ENCODE measurements around the gene FGD4.

The FGD4 gene

DNA sequence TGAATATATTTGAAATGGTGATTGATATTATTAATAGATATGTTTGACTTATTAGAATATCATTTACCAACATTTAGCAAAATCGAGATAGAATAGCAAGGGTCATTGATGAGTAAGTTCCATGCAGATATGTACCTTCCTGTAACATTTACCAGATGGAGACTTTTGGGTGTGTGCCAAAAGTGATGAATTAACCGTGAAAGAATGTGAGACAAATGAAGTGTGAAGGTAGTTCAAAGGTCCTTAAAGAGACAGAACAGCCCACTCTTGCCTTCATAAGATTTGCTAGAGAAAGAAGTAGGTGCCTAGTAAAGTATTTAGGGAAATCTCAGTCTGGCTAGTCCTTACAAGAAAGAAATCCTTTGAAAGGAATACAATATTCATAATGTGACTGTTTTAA is 45.5 kb downstream of the FGD4 start:
- H3K27ac Mint-ChIP-seq: peak overlapping the region; percentile 76 to 95 (median 78)
- no peak for TF ChIP-seq CTCF (IDR thresholded peaks at IDR 0.05; ENCODE audit: unreplicated experiment in 3 of 3)
- H3K4me3 Mint-ChIP-seq: no peak overlapping the region
- H3K36me3 Mint-ChIP-seq (ENCODE audit: low read depth): no peaks in the 10 kb centered on the region
- H3K27me3 Mint-ChIP-seq (ENCODE audit: low read depth): peaks cover 3% of the 10 kb centered on the region
- peaks cover 16% of the 10 kb centered on the region for H3K4me1 Mint-ChIP-seq
- H3K9me3 Mint-ChIP-seq: no peaks in the 10 kb centered on the region

- H3K27me3 Mint-ChIP-seq (ENCODE audit: low read depth): peaks cover 3% of the 10 kb centered on the region
- peak overlapping the region; percentile 76 to 95 (median 78) for H3K27ac Mint-ChIP-seq
- H3K36me3 Mint-ChIP-seq (ENCODE audit: low read depth): no peaks in the 10 kb centered on the region
- no peak for TF ChIP-seq CTCF (IDR thresholded peaks at IDR 0.05; ENCODE audit: unreplicated experiment in 3 of 3)
- H3K4me3 Mint-ChIP-seq: no peak overlapping the region
- peaks cover 16% of the 10 kb centered on the region for H3K4me1 Mint-ChIP-seq
- H3K9me3 Mint-ChIP-seq: no peaks in the 10 kb centered on the region
Measured at GRCh38 chr12:32445356-32445755, 46.0 kb downstream of the FGD4 start.

DNA sequence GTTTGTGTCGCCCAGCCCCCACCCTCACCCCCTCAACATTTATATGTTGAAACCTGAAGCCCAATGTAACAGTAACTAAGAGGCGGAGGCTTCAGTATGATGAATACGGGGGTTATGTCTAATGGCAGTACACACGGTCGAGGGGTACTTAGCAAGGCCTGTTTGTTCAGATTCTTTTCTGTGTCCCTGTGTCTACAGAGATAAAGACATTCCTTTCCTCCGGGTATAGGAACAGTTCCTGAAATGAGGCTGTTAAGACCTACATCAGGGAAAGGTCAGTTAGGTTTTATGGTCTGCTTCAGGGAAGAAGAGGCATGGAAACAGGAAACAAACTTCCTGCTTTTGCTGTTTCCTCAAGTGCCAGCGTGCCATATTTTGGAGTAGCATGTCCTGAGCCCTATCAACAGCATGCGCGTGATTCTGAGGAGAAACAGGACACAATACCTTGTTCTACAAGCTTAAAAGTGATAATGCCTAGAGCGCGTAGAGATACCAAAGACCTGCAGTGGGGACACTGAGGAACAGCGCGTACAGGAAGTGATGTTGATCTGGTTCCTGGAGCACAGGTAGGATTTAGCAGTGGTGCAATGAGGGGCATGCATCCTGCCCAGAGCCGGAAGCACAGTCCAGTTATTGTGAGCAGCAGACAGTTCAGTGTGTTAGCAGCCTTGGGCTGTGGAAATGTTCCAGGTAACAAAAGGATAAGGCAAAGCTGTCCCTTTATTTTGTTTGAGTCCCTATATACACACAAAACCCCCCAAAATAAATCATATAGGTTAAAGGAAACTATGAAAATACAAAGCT is 47.2 kb downstream of the FGD4 start:
- H3K27me3 Mint-ChIP-seq (ENCODE audit: low read depth): peaks cover 3% of the 10 kb centered on the region
- H3K9me3 Mint-ChIP-seq: no peaks in the 10 kb centered on the region
- peak overlapping the region; percentile 78 to 95 (median 93) for H3K27ac Mint-ChIP-seq
- no peaks in the 10 kb centered on the region for H3K36me3 Mint-ChIP-seq (ENCODE audit: low read depth)
- H3K4me3 Mint-ChIP-seq: no peak overlapping the region
- TF ChIP-seq CTCF (IDR thresholded peaks at IDR 0.05; ENCODE audit: unreplicated experiment in 3 of 3): no peak
- peaks cover 16% of the 10 kb centered on the region for H3K4me1 Mint-ChIP-seq

DNA sequence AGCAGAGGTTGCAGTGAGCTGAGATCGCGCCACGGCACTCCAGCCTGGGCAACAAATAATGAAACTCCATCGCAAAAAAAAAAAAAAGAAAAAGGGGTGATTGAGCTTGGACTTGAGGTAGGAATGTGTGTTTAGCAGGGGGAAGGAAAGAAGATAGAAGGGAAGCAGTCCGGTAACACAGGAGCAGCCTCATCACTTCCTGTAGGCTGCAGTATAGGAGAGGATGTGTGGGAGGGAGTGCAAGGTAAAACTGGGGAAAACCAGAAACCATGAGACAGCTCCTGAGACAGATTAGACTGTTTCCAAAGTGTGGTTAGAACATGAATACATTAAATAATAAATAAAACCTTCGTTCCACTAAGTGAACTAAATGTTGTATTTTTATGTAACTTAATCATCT is 49.2 kb downstream of the FGD4 start:
- no peak overlapping the region for H3K4me3 Mint-ChIP-seq
- H3K36me3 Mint-ChIP-seq (ENCODE audit: low read depth): no peaks in the 10 kb centered on the region
- H3K27me3 Mint-ChIP-seq (ENCODE audit: low read depth): peaks cover 3% of the 10 kb centered on the region
- H3K9me3 Mint-ChIP-seq: no peaks in the 10 kb centered on the region
- H3K27ac Mint-ChIP-seq: peak overlapping the region in 1 of 3 experiments; percentile 74
- no peak for TF ChIP-seq CTCF (IDR thresholded peaks at IDR 0.05; ENCODE audit: unreplicated experiment in 3 of 3)
- peaks cover 16% of the 10 kb centered on the region for H3K4me1 Mint-ChIP-seq

GRCh38 chr12:32450363-32450762 is 51.0 kb downstream of the FGD4 start:
- no peaks in the 10 kb centered on the region for H3K9me3 Mint-ChIP-seq
- no peak for TF ChIP-seq CTCF (IDR thresholded peaks at IDR 0.05; ENCODE audit: unreplicated experiment in 3 of 3)
- no peaks in the 10 kb centered on the region for H3K36me3 Mint-ChIP-seq (ENCODE audit: low read depth)
- peak overlapping the region in 2 of 3 experiments; percentile 7 to 48 for H3K27ac Mint-ChIP-seq
- H3K27me3 Mint-ChIP-seq (ENCODE audit: low read depth): peaks cover 3% of the 10 kb centered on the region
- H3K4me1 Mint-ChIP-seq: peaks cover 20% of the 10 kb centered on the region
- no peak overlapping the region for H3K4me3 Mint-ChIP-seq

- no peak for TF ChIP-seq CTCF (IDR thresholded peaks at IDR 0.05; ENCODE audit: unreplicated experiment in 3 of 3)
- H3K4me3 Mint-ChIP-seq: no peak overlapping the region
- peaks cover 23% of the 10 kb centered on the region for H3K4me1 Mint-ChIP-seq
- no peaks in the 10 kb centered on the region for H3K36me3 Mint-ChIP-seq (ENCODE audit: low read depth)
- peaks cover 3% of the 10 kb centered on the region for H3K27me3 Mint-ChIP-seq (ENCODE audit: low read depth)
- peak overlapping the region in 2 of 3 experiments; percentile 7 to 48 for H3K27ac Mint-ChIP-seq
- H3K9me3 Mint-ChIP-seq: no peaks in the 10 kb centered on the region
Measured at GRCh38 chr12:32450768-32451167, 51.4 kb downstream of the FGD4 start.

Data from nephron (organoid).